ENCODE results near the gene MOB3C. TPM values are rescaled to one million over a fixed set of nuclear protein-coding genes. Genes with fewer than 3 reads are reported as not detected.

Gene MOB3C
- polyA plus RNA-seq, 1 donor, result 12.3 TPM

- no peak for DNase-seq
Observed at GRCh38 chr1:46637444-46638083, 21.0 kb upstream of the MOB3C start.

GRCh38 chr1:46635205-46635604, 18.6 kb upstream of the MOB3C start:
- no peak for DNase-seq

GRCh38 chr1:46630719-46631118, 14.1 kb upstream of the MOB3C start:
- no peak for DNase-seq

GRCh38 chr1:46623743-46624644, 7.4 kb upstream of the MOB3C start:
- DNase-seq, result no peak

GRCh38 chr1:46622344-46622743, 5.7 kb upstream of the MOB3C start:
- DNase-seq, result no peak

GRCh38 chr1:46621930-46622329, 5.3 kb upstream of the MOB3C start:
- no peak for DNase-seq

GRCh38 chr1:46619656-46620258, 3.1 kb upstream of the MOB3C start:
- no peak for DNase-seq

- no peak for DNase-seq
Observed at GRCh38 chr1:46618754-46619415, 2.3 kb upstream of the MOB3C start.

GRCh38 chr1:46617833-46618232, 1.2 kb upstream of the MOB3C start:
- DNase-seq, result no peak

GRCh38 chr1:46617108-46617800, 643 bp upstream of the MOB3C start:
- no peak for DNase-seq

GRCh38 chr1:46615735-46616134, 876 bp downstream of the MOB3C start:
- no peak for DNase-seq

- no peak for DNase-seq
Observed at GRCh38 chr1:46615088-46615487, 1.5 kb downstream of the MOB3C start.

GRCh38 chr1:46614604-46614984, 2.0 kb downstream of the MOB3C start:
- DNase-seq, result no peak

GRCh38 chr1:46613661-46614603, 2.7 kb downstream of the MOB3C start:
- DNase-seq, result peak; percentile 92

GRCh38 chr1:46612937-46613660, 3.5 kb downstream of the MOB3C start:
- DNase-seq, result no peak

- no peak for DNase-seq
Observed at GRCh38 chr1:46611691-46612221, 4.9 kb downstream of the MOB3C start.

- DNase-seq, result no peak
Observed at GRCh38 chr1:46607345-46608130, 9.1 kb downstream of the MOB3C start.

- DNase-seq, result no peak
Observed at GRCh38 chr1:46606255-46606965, 10.2 kb downstream of the MOB3C start.

GRCh38 chr1:46605232-46605631, 11.4 kb downstream of the MOB3C start:
- DNase-seq, result no peak
